HG03135 (cell line): ENCODE measurements around the gene FBXL7.
"Not testable (repeated sequence)": the region's sequence is repeated elsewhere in the genome, so short reads cannot be mapped to it uniquely, and the experiment has no call there.

Experiments
- ATAC-seq: cut with Tn5 transposase; IDR thresholded peaks from one replicate; pipeline ENCODE4 v1.9.1; 2021; ENCODE audit warnings: mild to moderate bottlenecking, moderate library complexity; ENCODE audit not compliant: unreplicated experiment

The FBXL7 gene

DNA sequence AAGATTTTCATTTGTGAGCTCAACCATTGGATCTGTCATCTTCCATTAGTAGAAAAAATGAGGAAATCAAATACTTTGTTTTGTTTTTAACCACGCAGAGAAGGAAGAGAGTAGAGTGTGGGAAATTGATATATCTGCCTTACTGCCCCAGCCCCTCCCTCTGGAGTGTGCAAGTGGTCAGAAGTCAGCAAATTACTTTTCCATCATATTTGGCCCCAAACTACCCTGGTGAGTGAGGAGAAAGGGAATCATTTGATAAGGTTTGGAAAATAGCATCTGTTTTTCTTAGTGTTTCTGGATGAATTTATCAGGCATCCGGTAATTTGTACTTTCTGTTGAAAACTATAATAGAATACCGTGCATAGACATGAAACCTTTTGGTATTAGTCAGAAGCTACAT is 352.2 kb downstream of the FBXL7 start:
- no peak for ATAC-seq

DNA sequence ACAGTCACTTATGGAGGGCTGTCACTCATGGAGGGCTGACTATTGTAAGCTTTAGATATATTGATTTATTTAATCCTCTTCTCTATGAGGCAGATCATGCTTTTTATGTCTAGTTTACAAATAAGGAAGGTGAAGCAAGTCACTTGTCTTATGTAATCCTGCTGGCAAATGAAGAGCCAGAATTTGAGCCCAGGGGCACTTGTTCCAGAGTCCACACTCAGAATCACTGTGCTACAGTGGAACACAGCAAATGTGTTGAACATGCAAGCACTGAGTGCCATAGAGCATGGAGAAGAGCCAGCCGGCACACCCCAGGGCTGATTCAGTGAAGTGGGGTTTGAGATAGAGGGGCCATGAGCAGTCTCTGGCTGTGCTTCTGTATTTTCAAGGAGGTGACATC is 353.0 kb downstream of the FBXL7 start:
- ATAC-seq = no peak

DNA sequence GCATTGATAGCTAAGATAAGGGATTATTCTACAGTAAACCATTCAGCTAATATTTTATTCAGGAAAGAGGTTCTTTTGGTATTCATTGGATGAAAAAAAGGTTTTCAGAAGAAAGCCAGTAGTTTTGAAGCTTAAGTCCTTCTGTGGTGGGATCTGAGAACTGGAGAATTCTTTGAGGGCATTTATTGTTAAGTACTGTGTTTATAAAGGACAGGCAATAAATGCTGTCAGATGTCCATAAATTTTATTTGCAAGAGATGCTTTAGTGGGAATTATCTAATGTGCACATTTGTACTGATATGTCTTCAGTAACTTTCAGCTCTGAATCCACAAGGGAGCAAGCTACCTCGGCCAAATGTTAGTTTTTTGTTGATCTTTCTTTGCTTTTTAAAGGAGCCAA is 358.3 kb downstream of the FBXL7 start:
- ATAC-seq = no peak

DNA sequence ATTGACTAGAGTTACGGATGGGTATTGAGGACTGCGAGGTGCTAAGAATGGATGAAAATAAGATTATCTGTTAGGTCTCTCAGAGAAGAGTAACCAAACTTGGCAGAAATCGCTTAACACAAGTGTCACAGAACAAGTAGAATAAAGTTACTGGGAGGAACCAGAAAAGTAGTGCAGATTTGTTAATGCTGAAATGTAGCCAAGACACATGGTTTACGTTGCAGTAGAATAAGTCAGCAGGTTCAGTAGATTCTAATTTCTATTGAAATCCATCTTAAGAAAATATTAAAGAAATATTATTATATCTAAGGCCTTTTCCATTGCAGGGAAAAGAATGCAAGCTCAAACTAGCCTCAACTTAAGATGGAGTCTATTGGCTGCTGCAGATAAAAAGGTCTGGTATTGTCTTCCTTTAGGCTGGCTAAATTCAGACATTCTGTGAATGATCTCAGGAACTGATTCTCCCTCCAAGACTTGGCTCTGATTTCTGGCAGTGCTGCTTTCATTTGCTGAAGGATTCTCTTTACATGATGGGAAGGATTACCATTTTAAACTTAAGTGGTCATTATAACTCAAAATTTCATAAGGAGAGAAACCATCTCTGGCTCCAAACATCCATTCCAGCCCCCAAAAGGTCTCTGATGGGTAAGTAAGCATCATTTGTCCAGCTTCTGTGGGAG is 364.7 kb downstream of the FBXL7 start:
- ATAC-seq = no peak

DNA sequence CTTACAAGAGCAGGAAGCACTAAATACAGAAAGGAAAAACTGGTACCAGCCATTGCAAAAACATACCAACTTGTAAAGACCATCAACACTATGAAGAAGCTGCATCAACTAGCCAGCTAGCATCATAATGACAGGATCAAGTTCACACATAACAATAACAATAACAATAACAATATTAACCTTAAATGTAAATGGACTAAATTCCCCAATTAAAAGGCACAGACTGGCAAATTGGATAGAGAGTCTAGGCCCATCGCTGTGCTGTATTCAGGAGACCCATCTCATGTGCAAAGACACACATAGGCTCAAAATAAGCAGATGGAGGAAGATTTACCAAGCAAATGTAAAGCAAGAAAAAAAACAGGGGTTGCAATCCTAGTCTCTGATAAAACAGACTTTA is 372.3 kb downstream of the FBXL7 start:
- not testable (repeated sequence) for ATAC-seq

DNA sequence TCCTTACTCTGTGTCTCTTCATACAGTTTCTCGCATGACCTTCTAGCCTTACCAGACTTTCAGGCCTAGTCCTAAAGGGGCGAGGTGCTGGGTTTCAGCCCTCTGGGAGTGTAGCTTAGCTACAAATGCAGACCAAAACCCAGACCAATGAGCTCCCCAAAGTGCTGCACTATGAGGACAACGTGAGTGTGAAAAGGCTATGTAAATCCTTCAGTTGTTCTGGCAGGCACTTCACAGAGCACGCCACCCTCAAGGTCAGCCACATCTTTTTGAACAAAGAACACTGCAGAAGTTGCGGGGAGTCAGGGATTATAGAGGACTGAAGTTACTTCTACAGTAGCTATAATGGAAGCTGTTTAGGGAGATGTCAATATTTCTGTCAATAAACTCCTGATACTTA is 377.9 kb downstream of the FBXL7 start:
- no peak for ATAC-seq

DNA sequence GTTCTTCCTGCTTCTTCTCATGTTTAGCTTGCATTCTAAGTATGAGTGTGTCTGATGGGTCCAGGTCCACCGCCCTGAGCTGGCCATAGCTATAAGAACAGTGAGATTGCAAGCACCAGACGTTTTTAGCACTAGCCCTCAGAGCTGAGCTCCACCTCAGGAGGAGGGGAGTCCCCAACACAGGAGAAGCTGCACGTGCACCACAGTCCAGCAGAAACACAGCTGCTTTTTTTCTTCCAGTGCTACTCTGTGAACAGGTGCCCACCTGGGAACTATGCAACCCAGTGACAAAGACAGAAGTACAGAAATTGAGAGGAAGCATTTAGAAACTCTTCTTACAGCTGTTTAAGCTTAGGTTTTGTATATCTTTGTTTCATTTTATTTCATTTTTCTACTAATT is 380.2 kb downstream of the FBXL7 start:
- no peak for ATAC-seq

DNA sequence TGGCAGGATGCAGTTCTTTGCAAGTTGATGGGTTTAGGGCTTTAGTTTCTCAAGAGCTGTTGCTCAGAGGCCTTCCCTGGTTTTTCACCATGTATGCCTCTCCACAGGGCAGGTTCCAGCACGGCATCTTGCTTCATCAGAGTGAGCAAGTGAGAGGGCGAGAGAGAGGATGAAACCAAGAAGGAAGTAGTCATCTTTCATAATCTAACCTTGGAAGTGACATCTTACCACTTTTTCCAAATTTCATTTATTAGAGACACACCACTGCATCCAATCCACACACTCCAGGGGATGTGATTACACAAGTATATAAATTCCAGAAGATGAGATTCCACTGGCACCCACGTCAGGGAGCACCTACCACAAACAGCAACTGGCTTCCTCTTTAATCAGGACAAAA is 385.2 kb downstream of the FBXL7 start:
- no peak for ATAC-seq

DNA sequence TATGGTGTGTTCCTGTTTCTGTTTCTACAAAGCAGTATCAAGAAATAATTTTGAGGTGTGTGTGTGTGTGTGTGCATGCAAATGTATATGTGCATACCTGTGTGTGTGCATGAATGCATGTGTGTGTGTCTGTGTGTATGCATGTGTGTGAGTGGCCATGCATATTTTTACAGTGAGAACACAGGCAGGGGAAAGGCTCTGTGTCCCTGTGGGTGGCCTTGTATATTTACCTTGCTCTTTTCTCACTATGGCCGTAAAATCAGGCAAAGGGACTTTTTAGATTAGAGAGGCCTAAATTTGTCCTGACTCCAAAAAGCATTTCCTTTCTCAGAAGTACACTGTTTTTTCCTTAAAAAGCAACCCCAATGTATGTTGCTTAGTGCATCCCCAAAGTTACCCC is 386.2 kb downstream of the FBXL7 start:
- no peak for ATAC-seq

DNA sequence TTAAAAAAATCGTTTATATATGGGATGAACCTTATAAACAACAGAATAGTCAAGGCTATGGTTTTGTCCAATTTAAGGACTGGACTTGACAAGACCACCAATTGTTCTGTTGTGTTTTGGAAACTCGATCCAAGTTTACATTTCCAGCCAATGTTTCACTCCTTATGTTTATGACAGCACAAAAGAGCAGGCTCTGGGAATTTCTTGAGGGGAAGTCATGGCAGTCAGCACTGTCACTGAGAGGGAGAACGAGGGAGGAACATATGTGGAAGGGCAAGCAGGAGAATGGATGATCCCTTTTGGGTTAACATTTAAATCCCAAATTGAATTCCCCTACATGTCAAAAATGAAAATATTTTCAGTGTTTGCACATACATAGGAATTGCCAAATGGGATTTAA is 387.1 kb downstream of the FBXL7 start:
- ATAC-seq = no peak

DNA sequence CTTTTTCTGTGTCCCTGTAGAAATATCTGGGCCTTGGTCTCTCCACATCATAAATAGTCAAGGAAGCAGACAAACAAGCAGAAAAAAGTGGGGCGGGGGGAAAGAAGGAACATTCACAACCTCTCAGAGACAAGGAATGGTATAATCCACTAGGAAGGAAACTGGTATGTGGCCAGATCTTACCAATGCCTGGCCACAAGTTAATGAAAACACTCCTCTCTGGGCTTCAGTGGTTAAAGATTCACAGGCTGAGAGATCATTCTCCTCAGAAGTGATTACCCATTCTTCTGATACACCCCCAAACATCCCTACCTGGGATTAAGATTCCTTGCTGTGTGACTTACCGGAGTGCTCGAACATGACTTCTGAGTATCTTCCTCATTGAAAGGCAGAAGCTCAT is 389.0 kb downstream of the FBXL7 start:
- ATAC-seq = no peak

DNA sequence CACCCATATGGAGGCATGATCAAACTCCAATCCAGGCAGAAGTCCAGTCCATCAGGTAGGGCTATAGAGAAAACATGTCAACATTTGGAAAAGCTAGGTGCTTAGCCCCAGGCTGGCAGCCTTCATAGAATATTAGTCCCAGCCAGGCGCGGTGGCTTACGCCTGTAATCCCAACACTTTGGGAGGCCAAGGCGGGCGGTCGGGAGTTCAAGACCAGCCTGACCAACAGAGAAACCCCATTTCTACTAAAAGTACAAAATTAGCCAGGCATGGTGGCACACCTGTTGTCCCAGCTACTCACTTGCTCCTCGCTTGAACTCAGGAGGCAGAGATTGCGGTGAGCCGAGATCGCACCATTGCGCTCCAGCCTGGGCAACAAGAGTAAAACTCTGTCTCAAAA is 393.9 kb downstream of the FBXL7 start:
- ATAC-seq = no peak

DNA sequence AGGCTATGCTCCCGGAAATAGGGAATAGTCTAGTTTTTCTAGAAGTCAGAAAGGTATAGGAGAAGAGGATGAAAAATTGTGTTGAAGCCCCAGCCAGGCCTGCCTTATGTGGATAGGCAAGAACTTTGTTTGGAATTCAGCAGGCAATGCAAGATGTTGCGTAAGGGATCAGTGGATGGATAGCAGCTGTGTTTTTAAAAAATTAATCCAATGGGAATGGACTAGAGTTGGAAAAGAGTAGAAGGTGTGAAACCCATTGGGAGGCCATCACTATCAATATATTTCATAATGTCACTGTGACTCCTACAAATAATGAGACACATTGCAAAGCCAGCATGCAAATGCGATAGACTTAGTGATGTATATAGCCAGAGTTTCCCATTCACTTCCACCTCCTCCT is 397.7 kb downstream of the FBXL7 start:
- ATAC-seq = no peak

DNA sequence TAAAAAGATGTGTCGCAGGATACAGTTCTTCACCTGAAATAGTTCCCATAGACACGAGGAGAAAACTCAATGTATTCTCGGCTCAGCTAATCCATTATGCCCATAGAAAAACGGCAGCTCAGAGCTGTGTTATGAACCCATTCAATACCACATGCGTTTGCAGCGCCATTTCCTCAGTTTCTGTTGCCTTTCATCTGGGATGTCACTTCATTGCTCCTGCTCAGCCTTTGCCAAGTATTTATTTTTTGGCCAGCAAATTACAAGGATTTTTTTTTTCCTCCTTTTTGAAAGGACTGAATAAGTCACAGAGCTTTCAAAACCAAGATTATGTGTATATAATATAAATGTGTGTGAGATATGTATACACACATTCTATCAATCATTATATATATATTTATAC is 398.7 kb downstream of the FBXL7 start:
- no peak for ATAC-seq

DNA sequence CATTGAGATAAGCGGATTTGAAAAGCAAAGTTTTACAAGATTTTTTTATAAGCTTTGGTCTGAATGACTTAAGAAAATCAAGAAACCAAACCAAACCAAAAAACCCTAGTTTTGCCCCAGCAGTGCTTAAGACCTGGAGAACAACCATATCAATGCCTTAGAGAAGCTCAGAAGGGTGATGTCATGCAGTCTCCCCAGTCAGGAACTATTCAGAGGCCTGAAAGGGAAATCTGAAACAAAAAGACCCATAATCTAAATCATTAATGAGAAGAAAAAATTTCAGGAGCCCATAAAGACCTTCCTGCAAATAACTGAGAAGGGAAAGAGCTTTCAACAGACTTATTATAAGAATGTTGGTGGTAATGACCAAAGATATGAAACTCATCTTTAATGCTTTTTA is 399.5 kb downstream of the FBXL7 start:
- no peak for ATAC-seq

DNA sequence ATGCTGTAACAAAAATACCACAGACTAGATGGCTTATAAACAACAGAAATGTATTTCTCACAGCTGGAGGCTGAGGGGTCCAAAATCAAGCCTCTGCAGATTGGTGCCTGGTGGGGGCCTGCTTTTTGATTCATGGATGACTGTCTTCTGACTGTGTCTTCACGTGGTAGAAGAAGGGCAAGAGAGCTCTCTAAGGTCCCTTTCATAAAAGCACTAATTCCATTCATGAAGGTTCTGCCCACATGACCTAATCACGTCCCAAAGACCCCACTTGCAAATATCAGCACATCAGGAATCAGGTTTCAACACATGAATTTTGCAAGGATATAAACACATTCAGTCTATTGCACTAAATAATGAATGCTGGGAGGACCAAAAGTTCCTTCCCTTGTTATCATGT is 401.2 kb downstream of the FBXL7 start:
- no peak for ATAC-seq

DNA sequence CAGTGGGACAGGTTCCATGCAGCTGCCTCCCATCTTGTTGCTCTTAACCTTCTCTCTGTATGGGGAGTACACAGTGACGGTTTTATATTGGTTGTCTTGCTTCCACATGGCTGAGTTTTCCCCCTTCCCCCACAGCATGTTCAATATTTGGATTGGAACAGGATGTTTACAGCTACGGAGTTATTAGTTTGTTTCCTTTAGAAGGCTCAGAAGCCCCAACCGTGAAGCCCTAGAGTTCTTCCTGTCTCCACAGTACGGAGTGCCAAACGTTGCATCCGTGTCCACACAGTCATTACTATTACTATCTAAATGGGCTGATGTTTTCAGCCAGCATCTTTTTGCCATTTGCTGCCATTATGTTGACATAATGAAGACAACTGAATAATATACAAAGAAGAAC is 402.1 kb downstream of the FBXL7 start:
- ATAC-seq = no peak

DNA sequence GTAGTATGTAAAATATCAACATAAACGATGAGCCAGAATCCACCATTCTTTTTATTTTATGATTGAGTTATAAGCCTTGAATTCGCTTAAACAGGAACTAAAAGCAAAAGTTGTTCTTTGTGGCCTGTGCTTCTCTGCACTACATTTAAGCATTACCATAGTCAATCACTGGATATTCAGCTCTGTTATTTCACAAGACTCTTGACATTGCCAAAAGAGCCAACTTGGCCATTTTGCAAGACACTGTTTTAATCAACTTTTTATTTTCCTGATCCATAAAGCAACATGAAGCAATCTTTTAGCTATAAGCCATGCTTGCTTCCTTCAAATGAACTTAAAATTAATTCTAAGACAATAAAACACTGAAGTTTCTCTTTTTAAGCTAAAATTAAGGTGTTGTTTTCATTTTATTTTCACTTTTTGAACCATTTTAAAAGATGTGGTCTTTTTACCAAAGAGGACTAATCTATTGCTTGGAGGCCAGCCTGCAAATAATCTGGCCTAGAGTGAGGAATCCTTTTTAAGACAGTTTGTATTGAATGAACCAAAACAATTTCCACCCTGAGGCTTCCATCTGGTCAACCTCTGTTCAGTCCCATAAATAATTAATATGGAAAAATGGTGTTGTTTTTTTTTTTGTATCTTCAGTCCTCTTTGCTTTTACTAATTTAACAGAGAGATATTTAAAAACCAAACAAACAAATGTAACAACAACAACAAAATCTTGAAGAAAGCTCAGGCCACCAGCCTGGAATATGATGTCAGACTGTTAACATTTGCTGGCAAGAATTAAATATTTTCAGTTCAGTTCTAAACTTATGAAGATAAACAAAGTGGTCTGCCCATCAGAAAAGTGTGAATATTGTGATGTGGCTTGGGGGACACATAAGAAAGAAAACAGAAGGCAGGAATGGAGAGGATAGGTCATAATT is 405.2 kb downstream of the FBXL7 start:
- ATAC-seq = no peak

DNA sequence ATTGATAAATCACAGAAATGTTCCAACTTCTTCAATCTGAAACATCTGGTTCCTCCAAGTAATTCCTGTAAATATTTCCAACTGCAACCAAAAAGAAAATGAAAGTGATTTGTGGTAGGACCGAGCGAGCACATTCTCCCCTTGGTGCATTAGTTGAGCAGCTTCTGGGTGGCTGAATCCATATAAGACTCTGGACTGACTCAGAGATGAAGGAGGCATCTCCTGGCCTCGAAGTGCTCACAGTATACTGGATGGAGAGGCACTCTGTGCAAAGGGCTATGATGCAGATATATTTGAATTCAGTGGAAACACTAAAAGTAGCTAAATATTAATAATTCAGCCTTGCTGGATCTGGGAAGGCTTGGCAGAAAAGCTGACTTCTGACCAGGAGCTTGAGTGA is 414.7 kb downstream of the FBXL7 start:
- no peak for ATAC-seq

DNA sequence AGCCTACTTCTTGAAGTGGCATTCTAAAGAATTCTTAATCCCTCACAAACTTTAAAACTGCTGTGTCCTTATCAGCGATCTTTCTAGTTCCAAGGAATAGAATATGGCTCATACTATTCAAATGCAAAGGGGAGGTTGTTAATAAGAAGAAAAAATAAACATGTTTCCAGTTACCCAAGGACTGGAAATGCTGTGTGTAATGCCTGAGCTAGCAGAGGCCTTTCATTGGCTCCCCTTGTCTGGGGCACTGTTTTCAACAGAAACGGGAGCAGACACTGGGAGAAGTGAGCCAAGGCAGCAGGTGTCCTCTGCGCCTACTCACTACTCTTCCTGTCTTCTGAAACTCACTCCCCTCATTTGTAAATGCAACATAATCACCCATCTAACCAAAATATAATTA is 426.6 kb downstream of the FBXL7 start:
- ATAC-seq = no peak

DNA sequence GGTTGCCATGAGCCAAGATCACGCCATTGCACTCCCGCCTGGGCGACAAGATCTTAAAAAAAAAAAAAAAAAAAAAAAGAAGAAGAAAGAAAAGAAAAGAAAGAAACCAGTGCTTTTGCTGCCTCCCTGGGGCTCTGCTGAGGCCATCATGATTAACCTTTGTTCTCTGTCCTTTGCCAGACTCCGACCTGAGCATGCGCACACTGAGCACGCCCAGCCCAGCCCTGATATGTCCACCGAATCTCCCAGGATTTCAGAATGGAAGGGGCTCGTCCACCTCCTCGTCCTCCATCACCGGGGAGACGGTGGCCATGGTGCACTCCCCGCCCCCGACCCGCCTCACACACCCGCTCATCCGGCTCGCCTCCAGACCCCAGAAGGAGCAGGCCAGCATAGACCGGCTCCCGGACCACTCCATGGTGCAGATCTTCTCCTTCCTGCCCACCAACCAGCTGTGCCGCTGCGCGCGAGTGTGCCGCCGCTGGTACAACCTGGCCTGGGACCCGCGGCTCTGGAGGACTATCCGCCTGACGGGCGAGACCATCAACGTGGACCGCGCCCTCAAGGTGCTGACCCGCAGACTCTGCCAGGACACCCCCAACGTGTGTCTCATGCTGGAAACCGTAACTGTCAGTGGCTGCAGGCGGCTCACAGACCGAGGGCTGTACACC is 427.9 kb downstream of the FBXL7 start:
- no peak for ATAC-seq
